GM21423 (cell line): ENCODE data around the gene LMF1.
"Not testable (repeated sequence)": the region's sequence is repeated elsewhere in the genome, so short reads cannot be mapped to it uniquely, and the experiment has no call there.

ENCODE experiments used
- ATAC-seq: cut with Tn5 transposase; IDR thresholded peaks from one replicate; pipeline ENCODE4 v1.9.1; 2021; ENCODE audit warnings: mild to moderate bottlenecking, moderate library complexity; ENCODE audit not compliant: unreplicated experiment

The LMF1 gene

DNA sequence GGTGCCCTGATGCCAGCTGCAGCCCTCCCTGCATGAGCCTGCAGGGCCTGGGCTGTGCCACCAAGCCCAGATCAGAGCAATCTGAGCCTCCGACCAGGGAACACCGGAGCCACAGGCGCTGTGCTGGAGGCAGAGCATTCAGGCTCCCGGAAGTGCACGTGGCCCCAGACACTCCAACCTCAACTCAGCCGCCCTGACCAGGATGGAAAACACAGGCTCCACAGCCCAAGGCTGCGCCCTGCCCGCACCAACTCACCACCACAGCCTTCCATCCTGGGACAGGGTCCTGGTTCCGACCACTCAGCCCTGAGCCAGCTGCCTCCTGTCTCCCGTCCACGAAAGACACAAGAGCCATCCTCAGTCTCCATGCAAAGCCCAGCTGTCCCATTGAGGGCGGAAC lies 18.5 kb downstream of the LMF1 start:
- no peak for ATAC-seq

DNA sequence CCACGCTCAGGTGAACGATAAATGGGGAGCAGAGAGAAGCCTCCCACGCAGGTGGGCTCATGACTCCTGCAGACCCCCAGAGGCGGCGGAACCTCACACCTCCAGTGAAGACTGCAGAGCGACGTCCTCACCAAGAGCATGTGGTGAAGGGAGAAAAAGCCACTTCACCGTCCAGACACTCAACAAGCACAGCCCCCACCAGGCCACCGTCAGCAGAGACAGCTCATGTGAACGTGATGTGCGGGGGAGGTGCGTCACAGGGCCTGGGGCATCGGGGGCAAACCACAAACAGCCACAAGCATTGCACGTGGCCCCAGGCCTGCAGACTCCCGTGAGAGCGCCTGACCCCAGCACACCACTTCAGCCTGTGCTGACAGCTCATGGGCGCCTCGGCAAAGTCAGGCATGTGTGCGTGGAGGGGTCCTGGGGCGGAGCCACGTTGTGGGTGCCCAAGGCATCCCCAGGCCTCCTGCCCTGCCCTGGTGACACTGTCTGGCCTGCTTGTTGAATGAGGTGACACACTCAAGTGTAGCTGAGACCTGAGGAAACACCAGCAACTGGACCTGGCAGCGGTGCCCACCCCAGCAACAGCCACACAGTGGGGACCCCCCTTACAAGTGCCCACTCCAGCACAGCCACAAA lies 19.0 kb downstream of the LMF1 start:
- ATAC-seq, result no peak

GRCh38 chr16:950733-951573 lies 19.8 kb downstream of the LMF1 start:
- ATAC-seq, result not testable (repeated sequence)

GRCh38 chr16:948767-949166 lies 22.0 kb downstream of the LMF1 start:
- ATAC-seq, result not testable (repeated sequence)

DNA sequence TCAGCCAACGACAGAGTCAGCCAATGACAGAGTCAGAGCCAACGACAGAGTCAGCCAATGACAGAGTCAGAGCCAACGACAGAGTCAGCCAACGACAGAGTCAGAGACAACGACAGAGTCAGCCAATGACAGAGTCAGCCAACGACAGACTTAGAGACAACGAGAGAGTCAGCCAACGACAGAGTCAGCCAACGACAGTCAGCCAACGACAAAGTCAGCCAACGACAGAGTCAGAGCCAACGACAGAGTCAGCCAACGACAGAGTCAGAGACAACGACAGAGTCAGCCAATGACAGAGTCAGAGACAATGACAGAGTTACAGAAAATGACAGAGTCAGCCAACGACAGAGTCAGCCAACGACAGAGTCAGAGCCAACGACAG lies 22.9 kb downstream of the LMF1 start:
- ATAC-seq, result not testable (repeated sequence)

DNA sequence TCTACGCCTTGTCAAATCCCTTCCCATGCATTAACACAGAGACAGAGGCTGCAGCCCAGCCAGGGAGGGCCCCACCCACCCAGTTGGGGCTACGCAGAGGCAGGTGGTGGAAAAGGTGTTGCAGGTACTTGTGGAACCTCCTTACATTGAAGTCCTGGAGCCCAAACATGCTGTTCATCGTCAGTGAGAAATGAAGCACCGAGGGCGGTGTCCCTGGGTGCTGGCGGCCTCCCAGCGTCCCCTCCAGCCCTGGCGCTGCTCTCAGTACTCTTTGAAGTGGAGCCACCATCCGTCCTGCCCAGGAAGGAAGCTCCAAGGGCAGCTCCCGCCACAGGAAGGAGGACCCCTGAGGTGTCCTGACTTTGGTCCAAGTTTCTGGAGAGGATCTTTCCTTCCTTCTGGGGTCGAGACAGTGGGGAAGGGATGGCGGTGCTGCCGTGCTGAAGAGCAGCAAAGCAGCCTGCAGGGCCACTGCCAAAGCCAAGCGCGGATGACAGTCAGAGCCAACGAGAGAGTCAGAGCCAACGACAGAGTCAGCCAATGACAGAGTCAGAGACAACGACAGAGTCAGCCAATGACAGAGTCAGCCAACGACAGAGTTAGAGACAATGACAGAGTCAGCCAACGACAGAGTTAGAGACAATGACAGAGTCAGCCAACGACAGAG lies 23.4 kb downstream of the LMF1 start:
- no peak for ATAC-seq

DNA sequence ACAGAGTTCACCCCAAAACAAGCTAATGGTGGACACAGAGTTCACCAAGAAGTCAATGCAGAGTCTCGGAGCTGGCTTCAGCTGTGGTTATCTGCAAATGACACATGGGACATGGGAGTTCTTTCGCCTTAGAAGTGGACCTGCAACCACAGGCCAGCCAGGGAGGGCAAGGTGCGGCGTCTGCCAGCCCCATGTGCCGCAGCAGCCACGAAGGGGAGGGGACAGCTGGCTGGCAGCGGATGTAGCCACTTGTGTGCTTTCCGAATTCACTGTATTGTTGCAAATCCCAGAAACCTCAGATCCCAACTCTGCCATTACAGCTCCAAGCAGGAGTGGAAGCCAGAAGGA lies 24.8 kb downstream of the LMF1 start:
- ATAC-seq, result no peak

DNA sequence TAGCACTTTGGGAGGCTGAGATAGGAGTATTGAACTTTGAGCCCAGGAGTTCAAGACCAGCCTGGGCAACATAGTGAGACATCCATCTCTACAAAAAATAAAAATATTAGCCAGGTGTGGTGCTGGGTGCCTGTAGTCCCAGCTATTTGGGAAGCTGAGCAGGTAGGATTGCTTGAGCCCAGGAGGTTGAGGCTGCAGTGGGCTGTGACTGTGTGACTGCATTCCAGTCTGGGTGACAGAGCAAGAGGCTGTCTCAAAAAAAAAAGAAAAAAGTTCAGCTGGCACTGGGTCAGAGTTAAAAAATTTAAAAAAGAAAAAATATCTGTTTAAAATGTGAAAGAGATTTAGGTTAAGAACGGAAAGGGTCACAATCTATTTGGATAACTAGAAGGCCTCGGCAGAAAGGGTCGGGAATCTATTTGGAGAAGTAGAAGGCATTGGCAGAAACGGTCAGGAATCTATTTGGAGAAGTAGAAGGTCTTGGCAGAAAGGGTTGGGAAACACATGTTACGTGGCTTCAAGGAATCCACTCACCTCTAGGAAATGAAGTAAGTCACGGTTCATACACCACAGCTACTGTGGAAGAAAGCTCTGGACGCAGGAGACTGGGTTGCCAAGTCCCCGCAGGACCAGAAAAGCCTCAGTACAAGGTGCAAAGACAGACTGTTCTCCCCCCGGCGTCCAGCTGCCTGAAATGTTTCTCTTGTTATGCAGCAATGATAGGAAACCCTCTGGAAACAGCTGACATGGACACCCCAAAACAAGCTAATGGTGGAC lies 25.3 kb downstream of the LMF1 start:
- ATAC-seq, result no peak

DNA sequence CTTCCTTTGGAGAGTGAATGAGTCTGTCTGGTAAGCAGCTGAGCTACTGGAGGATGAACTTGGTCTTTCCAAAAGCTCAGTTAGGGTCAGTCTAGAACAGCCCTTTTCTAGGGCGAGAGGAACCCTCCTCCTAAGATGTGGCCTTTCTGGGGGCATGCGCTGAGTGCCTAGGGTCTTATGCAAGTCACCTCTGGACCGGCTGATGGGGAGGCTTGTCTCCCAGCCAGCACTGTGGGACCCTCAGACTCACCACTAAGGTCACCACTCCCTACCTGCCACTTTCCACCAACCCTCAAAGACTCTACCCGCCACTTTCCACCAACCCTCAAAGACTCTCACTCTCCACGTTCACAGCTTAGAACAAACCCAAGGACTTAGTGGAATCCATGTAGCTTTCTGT lies 26.8 kb downstream of the LMF1 start:
- ATAC-seq, result no peak

DNA sequence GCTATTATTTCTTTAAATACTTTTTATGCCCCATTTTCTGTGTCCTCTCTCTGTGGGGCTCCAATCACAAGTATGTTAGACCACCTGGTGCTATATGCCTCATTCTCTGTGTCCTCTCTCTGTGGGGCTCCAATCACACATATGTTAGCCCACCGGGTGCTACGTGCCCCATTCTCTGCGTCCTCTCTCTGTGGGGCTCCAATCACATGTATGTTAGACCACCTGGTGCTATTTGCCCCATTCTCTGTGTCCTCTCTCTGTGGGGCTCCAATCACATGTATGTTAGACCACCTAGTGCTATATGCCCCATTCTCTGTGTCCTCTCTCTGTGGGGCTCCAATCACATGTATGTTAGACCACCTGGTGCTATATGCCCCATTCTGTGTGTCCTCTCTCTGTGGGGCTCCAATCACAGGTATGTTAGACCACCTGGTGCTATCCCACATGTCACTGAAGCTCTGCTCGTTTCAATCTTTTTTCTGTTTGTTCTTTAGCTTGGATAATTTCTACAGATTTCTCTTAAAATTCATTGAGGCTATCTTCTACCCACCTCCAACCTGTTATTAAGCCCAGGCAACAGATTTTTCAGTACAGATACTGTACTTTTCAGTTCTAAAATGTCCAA lies 28.2 kb downstream of the LMF1 start:
- no peak for ATAC-seq

GRCh38 chr16:939941-940340 lies 30.8 kb downstream of the LMF1 start:
- ATAC-seq, result no peak

DNA sequence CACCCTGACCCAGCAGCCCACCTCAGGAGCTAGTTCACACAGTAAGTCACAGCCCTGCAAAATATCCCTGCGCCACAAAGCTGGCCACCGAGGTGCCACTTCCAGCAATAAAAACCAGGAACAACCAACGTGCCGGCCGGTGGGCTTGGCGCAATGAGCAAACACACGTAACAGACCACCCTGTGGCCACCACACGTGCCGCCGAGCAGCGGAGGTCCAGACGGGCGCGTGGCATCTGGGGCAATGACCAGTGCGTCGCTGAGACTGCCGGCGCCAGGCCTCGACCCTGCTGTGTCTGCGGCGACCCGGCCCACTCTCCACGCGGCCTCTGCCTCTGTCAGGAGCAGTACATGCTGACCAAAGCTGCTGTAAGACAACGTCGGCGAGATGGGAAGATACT lies 31.5 kb downstream of the LMF1 start:
- ATAC-seq, result no peak

DNA sequence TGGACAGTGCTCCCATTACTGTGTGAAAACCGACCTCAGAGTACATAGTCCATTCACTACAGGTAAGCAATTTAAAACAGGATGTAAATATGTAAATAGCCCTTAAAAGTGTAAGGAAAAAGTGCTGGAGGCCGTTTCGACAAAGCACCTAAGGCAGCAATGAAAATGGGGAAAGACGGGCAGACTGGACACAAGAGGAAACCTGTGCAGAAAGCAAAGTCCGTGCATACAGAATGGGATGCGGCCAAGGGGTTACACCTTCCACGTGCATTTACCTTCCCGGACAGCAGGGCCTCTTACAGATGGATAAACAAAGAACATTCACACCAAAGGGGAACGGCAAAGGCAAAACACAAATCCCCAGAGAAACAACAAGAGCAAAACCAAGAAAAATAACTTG lies 32.0 kb downstream of the LMF1 start:
- no peak for ATAC-seq

GRCh38 chr16:938136-938535 lies 32.6 kb downstream of the LMF1 start:
- no peak for ATAC-seq

DNA sequence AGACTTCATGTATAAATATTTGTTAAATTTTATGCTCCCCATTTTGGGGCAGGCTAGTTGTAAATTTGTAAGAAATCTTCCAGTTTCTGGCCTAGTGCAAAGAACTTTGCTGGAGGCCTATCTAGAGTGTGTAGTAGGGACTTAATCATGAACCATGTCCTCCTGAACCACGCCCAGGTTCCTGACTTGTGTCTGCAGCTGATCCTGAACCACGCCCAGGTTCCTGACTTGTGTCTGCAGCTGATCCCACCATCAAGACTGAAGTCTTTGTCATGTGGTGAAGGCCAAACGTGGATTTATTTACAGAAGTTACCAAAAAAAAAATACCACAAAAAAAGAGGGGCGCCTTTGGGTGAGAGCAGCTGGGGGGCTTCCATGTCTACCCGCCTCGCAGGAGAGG lies 33.1 kb downstream of the LMF1 start:
- no peak for ATAC-seq

GRCh38 chr16:937311-937710 lies 33.5 kb downstream of the LMF1 start:
- no peak for ATAC-seq

GRCh38 chr16:935684-936083 lies 35.1 kb downstream of the LMF1 start:
- no peak for ATAC-seq

DNA sequence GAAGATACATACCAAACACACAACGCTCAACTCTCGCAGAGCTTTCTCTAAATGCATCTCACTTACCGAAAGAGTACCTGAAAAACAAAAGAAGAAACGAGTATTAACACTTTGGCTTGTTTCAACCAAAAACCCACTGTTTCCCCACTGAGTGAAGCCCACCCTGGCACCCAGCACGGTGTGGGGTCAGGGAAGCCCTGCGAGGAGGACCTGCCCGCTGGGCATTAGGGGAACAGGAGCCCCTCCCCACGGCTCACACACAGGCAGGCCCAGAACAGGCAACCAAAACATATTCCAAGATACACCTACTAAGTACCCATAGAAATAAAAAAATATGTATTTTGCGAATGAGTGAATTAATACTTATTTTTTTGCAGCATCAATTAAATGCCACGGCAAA lies 36.6 kb downstream of the LMF1 start:
- no peak for ATAC-seq

DNA sequence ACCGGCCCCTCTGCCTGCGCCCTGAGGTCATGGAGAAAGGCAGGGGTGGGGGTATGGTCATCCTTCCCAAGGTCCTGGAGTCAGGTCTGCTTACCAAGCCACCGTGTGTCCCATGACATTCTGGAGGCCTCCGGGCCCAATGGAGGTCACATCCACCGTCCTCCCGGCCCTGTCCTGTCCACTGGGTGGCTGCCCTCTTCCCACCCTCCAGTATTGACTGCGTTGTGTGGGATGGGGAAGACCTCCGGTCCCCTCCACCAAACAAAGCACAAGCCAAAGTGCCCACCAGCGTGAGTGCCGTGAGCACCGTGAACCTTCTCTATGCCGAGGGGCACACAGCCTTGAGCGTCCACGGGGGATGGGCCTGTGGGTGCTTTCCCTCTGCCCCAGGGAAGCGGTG lies 37.2 kb downstream of the LMF1 start:
- ATAC-seq, result no peak

DNA sequence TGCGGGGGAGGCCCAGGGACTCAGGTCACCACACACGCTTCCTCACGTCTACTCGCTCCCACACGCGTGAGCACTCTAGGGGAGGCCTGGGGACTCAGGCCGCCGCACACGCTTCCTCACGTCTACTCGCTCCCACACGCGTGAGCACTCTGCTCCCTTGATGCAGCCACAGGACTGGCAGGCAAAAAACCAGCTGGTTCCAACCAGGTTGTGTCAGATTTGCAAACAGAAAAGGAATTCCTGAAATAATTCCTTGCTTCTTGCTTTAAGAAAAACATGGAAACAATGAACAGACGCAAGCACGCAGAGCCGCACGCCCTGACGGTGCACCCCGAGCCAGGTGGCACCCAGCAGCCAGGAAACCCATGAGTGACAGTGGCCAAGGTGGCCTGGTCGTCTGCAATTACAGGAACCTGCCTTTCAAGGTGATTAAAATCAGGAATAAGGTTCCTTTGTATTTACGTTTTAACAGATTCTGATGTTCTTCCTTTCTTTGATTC lies 37.9 kb downstream of the LMF1 start:
- no peak for ATAC-seq
